K562 (cell line): ENCODE results near the gene RGS12. TPM values are rescaled to one million over a fixed set of nuclear protein-coding genes. Genes with fewer than 3 reads are reported as not detected.

Experiments used
- POLR3A ChIP-seq: IDR thresholded peaks from 2 replicates; pipeline ENCODE4 v1.6.1; 2011; ENCODE audit warnings: borderline replicate concordance, mild to moderate bottlenecking, moderate library complexity; ENCODE audit not compliant: insufficient read length, insufficient read depth; ENCODE audit errors: extremely low read depth
- POLR3G ChIP-seq: IDR thresholded peaks from 2 replicates; pipeline ENCODE4 v1.6.1; 2011; ENCODE audit not compliant: insufficient read length, insufficient replicate concordance; ENCODE audit errors: extremely low read depth
- TBL1XR1 ChIP-seq, 2 experiments: IDR thresholded peaks; 2 replicates each; pipeline ENCODE4 v1.6.1; 2012; ENCODE audit warnings: improper control_type of control experiment in 2 of 2, low read length in 2 of 2, mild to moderate bottlenecking in 1 of 2
- TEAD1 ChIP-seq, 2 experiments: fragments of 450-650 bp in 1 of 2; sonication (generic) in 1 of 2; formaldehyde crosslinking; IDR thresholded peaks; 2 replicates each; pipeline versions ENCODE4 v1.4.0 to v1.8.0; 2020 to 2022; ENCODE audit warnings: mild to moderate bottlenecking in 2 of 2, missing genetic modification reagents in 1 of 2
- ZNF274 ChIP-seq: IDR thresholded peaks from 2 replicates; pipeline ENCODE4 v1.6.1; 2011; ENCODE audit warnings: low read depth, mild to moderate bottlenecking, low read length, moderate library complexity, borderline replicate concordance
- ZNF354B ChIP-seq: fragments of 250-450 bp; sonication (Bioruptor Pico); IDR thresholded peaks from 2 replicates; pipeline ENCODE4 v1.4.0; 2020
- ZSCAN32 ChIP-seq: fragments of 450-650 bp; formaldehyde crosslinking; IDR thresholded peaks from 2 replicates; pipeline ENCODE4 v1.4.0; 2020; ENCODE audit warnings: mild to moderate bottlenecking, moderate library complexity
- polyA plus RNA-seq, 8 experiments: library from polyadenylated mRNA; depleted of rRNA in 4 of 8; stranded (reverse) in 5 of 8; unstranded in 3 of 8; fragments of >200 nt; fragmentation: Nextera tagmentation in 2 of 8; fragmentation: Illumina TruSeq in 1 of 8; extraction: Ambion mirVana in 2 of 8; extraction: Trizol in 1 of 8; gene quantifications; 2 replicates each; pipeline versions ENCODE4 v1.2.1 to v1.2.3, GENCODE V29; 2011 to 2014; ENCODE audit warnings: inconsistent platforms in 1 of 8, missing spikeins in 1 of 8
- total RNA-seq, 7 experiments: library from RNA; depleted of rRNA in 6 of 7; stranded (reverse); fragments of >200 nt in 6 of 7; fragmentation: Illumina TruSeq in 2 of 7; extraction: Trizol in 2 of 7; gene quantifications; 2 replicates each; pipeline versions ENCODE4 v1.2.1 to v1.2.3, GENCODE V29; 2011 to 2021; ENCODE audit warnings: low replicate concordance in 1 of 7
- TF ChIP-seq, protein P1 (sequence below): fragments of 250-450 bp; sonication (Bioruptor Pico); IDR thresholded peaks from 2 replicates; pipeline ENCODE4 v1.4.0; 2020
- TF ChIP-seq, protein P2 (sequence below): sonication (generic); formaldehyde crosslinking; IDR thresholded peaks from 2 replicates; pipeline ENCODE4 v1.8.1; 2023; ENCODE audit warnings: missing genetic modification reagents, mild to moderate bottlenecking, borderline replicate concordance

Gene RGS12
- total and polyA plus RNA-seq, 9 of the 15 experiments (the other 6 are each of a cell fraction or from before 2014, with no cell fraction given) = 0.30 to 8.8 (median 5.5) TPM

DNA sequence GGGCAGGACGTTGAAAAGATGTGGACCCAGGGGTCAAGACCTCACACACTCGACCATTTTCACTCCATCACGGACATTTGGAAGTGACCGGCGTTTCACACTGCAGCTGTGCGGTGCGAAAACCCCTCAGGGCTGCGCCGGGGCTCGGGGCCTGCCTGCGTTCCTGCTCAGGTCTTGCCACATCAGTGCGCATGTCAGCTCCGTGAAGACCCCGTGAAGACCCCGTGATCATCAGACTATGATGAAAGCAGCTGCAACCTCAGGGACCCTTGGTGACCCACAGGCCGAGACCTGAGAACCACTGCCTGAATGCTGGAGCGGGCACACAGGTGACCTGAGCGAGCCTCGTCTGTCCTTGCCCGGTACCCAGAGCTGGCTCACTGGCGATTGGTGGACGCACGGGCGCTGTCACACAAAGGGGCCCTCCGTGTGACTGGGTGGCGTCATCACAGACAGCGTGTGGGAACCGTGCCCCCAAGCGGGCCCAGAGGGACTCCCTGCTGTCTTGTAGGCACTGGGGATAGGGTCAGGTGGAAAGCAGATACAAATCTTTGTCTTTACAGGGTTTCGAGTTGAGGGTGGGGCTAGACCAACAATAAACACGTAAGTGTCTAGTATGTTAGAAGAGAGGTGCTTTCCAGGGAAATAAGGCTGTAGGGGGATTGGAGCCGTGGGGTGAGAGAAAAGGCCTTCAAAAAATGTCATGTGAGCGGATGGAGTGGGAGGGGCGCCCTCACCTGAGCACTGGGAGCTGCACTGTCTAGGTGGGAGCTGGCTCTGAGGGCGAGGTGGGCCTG is 31.2 kb upstream of the RGS12 start (continued):
- TF ChIP-seq, protein P1, sequence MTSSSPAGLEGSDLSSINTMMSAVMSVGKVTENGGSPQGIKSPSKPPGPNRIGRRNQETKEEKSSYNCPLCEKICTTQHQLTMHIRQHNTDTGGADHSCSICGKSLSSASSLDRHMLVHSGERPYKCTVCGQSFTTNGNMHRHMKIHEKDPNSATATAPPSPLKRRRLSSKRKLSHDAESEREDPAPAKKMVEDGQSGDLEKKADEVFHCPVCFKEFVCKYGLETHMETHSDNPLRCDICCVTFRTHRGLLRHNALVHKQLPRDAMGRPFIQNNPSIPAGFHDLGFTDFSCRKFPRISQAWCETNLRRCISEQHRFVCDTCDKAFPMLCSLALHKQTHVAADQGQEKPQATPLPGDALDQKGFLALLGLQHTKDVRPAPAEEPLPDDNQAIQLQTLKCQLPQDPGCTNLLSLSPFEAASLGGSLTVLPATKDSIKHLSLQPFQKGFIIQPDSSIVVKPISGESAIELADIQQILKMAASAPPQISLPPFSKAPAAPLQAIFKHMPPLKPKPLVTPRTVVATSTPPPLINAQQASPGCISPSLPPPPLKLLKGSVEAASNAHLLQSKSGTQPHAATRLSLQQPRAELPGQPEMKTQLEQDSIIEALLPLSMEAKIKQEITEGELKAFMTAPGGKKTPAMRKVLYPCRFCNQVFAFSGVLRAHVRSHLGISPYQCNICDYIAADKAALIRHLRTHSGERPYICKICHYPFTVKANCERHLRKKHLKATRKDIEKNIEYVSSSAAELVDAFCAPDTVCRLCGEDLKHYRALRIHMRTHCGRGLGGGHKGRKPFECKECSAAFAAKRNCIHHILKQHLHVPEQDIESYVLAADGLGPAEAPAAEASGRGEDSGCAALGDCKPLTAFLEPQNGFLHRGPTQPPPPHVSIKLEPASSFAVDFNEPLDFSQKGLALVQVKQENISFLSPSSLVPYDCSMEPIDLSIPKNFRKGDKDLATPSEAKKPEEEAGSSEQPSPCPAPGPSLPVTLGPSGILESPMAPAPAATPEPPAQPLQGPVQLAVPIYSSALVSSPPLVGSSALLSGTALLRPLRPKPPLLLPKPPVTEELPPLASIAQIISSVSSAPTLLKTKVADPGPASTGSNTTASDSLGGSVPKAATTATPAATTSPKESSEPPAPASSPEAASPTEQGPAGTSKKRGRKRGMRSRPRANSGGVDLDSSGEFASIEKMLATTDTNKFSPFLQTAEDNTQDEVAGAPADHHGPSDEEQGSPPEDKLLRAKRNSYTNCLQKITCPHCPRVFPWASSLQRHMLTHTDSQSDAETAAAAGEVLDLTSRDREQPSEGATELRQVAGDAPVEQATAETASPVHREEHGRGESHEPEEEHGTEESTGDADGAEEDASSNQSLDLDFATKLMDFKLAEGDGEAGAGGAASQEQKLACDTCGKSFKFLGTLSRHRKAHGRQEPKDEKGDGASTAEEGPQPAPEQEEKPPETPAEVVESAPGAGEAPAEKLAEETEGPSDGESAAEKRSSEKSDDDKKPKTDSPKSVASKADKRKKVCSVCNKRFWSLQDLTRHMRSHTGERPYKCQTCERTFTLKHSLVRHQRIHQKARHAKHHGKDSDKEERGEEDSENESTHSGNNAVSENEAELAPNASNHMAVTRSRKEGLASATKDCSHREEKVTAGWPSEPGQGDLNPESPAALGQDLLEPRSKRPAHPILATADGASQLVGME (CRISPR knock-in tag) = no peak
- TF ChIP-seq TEAD1 (CRISPR knock-in tag; IDR thresholded peaks at IDR 0.05) (no peak), ZNF354B (CRISPR knock-in tag) (no peak), POLR3G (no peak), TBL1XR1 (IDR thresholded peaks at IDR 0.05; ENCODE audit: low read length in 2 of 2) (no peak), POLR3A (no peak), ZNF274 (no peak), ZSCAN32 (CRISPR knock-in tag) (no peak)
- TF ChIP-seq, protein P2, sequence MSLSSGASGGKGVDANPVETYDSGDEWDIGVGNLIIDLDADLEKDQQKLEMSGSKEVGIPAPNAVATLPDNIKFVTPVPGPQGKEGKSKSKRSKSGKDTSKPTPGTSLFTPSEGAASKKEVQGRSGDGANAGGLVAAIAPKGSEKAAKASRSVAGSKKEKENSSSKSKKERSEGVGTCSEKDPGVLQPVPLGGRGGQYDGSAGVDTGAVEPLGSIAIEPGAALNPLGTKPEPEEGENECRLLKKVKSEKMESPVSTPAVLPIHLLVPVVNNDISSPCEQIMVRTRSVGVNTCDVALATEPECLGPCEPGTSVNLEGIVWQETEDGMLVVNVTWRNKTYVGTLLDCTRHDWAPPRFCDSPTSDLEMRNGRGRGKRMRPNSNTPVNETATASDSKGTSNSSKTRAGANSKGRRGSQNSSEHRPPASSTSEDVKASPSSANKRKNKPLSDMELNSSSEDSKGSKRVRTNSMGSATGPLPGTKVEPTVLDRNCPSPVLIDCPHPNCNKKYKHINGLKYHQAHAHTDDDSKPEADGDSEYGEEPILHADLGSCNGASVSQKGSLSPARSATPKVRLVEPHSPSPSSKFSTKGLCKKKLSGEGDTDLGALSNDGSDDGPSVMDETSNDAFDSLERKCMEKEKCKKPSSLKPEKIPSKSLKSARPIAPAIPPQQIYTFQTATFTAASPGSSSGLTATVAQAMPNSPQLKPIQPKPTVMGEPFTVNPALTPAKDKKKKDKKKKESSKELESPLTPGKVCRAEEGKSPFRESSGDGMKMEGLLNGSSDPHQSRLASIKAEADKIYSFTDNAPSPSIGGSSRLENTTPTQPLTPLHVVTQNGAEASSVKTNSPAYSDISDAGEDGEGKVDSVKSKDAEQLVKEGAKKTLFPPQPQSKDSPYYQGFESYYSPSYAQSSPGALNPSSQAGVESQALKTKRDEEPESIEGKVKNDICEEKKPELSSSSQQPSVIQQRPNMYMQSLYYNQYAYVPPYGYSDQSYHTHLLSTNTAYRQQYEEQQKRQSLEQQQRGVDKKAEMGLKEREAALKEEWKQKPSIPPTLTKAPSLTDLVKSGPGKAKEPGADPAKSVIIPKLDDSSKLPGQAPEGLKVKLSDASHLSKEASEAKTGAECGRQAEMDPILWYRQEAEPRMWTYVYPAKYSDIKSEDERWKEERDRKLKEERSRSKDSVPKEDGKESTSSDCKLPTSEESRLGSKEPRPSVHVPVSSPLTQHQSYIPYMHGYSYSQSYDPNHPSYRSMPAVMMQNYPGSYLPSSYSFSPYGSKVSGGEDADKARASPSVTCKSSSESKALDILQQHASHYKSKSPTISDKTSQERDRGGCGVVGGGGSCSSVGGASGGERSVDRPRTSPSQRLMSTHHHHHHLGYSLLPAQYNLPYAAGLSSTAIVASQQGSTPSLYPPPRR (CRISPR knock-in tag) = no peak
